Measurements from ENCODE around the gene WDFY4. TPM values are rescaled to one million over a fixed set of nuclear protein-coding genes. Genes with fewer than 3 reads are reported as not detected.

The WDFY4 gene
- total and polyA plus RNA-seq, 2 of the 4 experiments (the other 2 are of a cell fraction), result not detected

GRCh38 chr10:49010865-49011264, 326.2 kb downstream of the WDFY4 start:
- Histone ChIP-seq H4K8ac (ENCODE audit: low read depth in 2 of 2, low read length in 2 of 2) (no peak overlapping the region), H3K9ac (ENCODE audit: low read depth, low read length) (no peak overlapping the region), H4K91ac (ENCODE audit: insufficient read depth, low read depth, low read length) (no peak overlapping the region), H3K4me1 (ENCODE audit: control insufficient read depth, insufficient read depth, low read length) (peaks cover 6% of the 10 kb centered on the region; the same call in 1 of the 2 replicates), H2AK5ac (ENCODE audit: low read depth, low read length) (no peak overlapping the region), H2BK15ac (ENCODE audit: low read depth, low read length) (no peak overlapping the region), H3K56ac (ENCODE audit: extremely low read depth, insufficient read depth, low read length) (no peak overlapping the region), H3K79me1 (ENCODE audit: low read depth in 1 of 2, low read length in 2 of 2) (no peaks in the 10 kb centered on the region), H3K9me1 (ENCODE audit: insufficient read depth, low read length) (no peaks in the 10 kb centered on the region), H2AFZ (replicated peaks; ENCODE audit: low read length, poor library complexity) (no peak overlapping the region), H3K9me3 (ENCODE audit: control insufficient read depth, insufficient read depth, low read length) (no peaks in the 10 kb centered on the region), H3K4ac (ENCODE audit: low read depth, low read length) (no peak overlapping the region), H4K5ac (ENCODE audit: low read depth, low read length) (no peak overlapping the region), H3K14ac (replicated peaks; ENCODE audit: low read depth, low read length) (no peak overlapping the region), H3K4me3 (ENCODE audit: insufficient read depth, low read depth, low read length) (no peak overlapping the region), H3K27ac (ENCODE audit: insufficient read depth, low read length) (no peak overlapping the region), H3K18ac (ENCODE audit: low read depth, low read length) (no peak overlapping the region), H3K27me3 (ENCODE audit: control insufficient read depth, insufficient read depth, low read length) (peaks cover 6% of the 10 kb centered on the region), H4K20me1 (ENCODE audit: insufficient read depth, low read length) (no peaks in the 10 kb centered on the region), H2BK20ac (ENCODE audit: low read depth, low read length) (no peak overlapping the region), H3K23ac (ENCODE audit: low read depth, low read length) (no peak overlapping the region), H2AK9ac (replicated peaks; ENCODE audit: low read depth, low read length, poor library complexity) (no peak overlapping the region), H3K36me3 (ENCODE audit: control insufficient read depth, insufficient read depth, low read length) (no peaks in the 10 kb centered on the region), H3K4me2 (ENCODE audit: low read depth, low read length) (no peak overlapping the region), H2BK120ac (ENCODE audit: low read depth, low read length) (no peak overlapping the region), H2BK5ac (ENCODE audit: low read depth, low read length, poor library complexity, severe bottlenecking) (no peak overlapping the region)
- intact Hi-C loops (cut with micrococcal nuclease) (no loop called here), dilution Hi-C loops (cut with HindIII; ENCODE audit: low sequenced_read_pairs, unreplicated experiment) (no loop called here), in situ Hi-C loops (cut with MboI; ENCODE audit: low sequenced_read_pairs) (no loop called here)
- ATAC-seq (ENCODE audit: low read depth), result no peak
- no CpG with 5 or more reads among the region's 4 CpGs for WGBS, 2 experiments (ENCODE audit: extremely low coverage in 2 of 2, insufficient read length in 1 of 2)
- DNase-seq, result no peak
- ChIA-PET CTCF (interaction anchor here (1.0 kb wide), 1 partner anchor 153 kb away, joined by 4 read pairs; no protein-coding TSS in a partner anchor), POLR2A (ENCODE audit: unreplicated experiment) (no interaction called here)
- no peak for TF ChIP-seq USF2 (IDR thresholded peaks at IDR 0.05; ENCODE audit: low read depth, low read length)
- no peak for TF ChIP-seq BHLHE40 (IDR thresholded peaks at IDR 0.05; ENCODE audit: low read depth, low read length)
- TF ChIP-seq RAD21 (IDR thresholded peaks at IDR 0.05; ENCODE audit: low read length), result no peak
- no peak for TF ChIP-seq POLR2A (IDR thresholded peaks at IDR 0.05; ENCODE audit: low read depth, low read length)
- TF ChIP-seq MAFK (IDR thresholded peaks at IDR 0.05; ENCODE audit: low read depth, low read length), result no peak
- TF ChIP-seq RCOR1 (IDR thresholded peaks at IDR 0.05; ENCODE audit: insufficient replicate concordance, low read length), result no peak
- TF ChIP-seq SMC3 (IDR thresholded peaks at IDR 0.05; ENCODE audit: low read depth, low read length), result no peak
- no peak for TF ChIP-seq CHD1 (IDR thresholded peaks at IDR 0.05; ENCODE audit: low read depth, low read length)
- no peak for TF ChIP-seq CTCF (conservative IDR thresholded peaks at IDR 0.05; ENCODE audit: low read depth, low read length)
- no peak for TF ChIP-seq ELK1 (IDR thresholded peaks at IDR 0.05; ENCODE audit: borderline replicate concordance, low read depth, low read length)
- BruUV-seq (replicated peaks), result no TSS peak

Measured in IMR-90 (cell line).